Stomach (tissue), 19 donors: ENCODE results near the gene TDRD15. TPM values are rescaled to one million over a fixed set of nuclear protein-coding genes. Genes with fewer than 3 reads are reported as not detected.

ENCODE experiments used
- DNase-seq, 2 donors: peaks; one replicate each; pipeline versions ENCODE4 v3.0.0 to v3.0.0-alpha.2; 2013 to 2019
- H3K27ac ChIP-seq, 5 donors: fragments of 200-600 bp in 4 of 5; sonication (generic) in 4 of 5; one replicate each; pipeline ENCODE4 v1.5.1; 2013 to 2019; ENCODE audit warnings: mild to moderate bottlenecking in 1 of 5, moderate library complexity in 1 of 5
- H3K27me3 ChIP-seq, 3 donors: fragments of 200-600 bp; sonication (generic); one replicate each; pipeline ENCODE4 v1.5.1; 2017 to 2019; ENCODE audit warnings: mixed run types in 1 of 3
- H3K36me3 ChIP-seq, 4 donors: fragments of 200-600 bp; sonication (generic); 1 replicate in 3 of 4; 2 replicates in 1 of 4; pipeline ENCODE4 v1.5.1; 2016 to 2019
- H3K4me1 ChIP-seq, 4 donors: fragments of 200-600 bp; sonication (generic); one replicate each; pipeline ENCODE4 v1.5.1; 2016 to 2019
- H3K4me3 ChIP-seq, 4 donors: fragments of 200-600 bp; sonication (generic) in 3 of 4; one replicate each; pipeline ENCODE4 v1.5.1; 2016 to 2019; ENCODE audit warnings: mild to moderate bottlenecking in 1 of 4
- H3K9me3 ChIP-seq, 4 donors: fragments of 200-600 bp; sonication (generic); one replicate each; pipeline ENCODE4 v1.5.1; 2016 to 2019
- CTCF ChIP-seq, 7 experiments: fragments of 450-650 bp in 4 of 7; fragments of 200-600 bp in 3 of 7; sonication (generic) in 3 of 7; IDR thresholded peaks; one replicate each; pipeline ENCODE4 v1.5.1; 2016 to 2019; ENCODE audit warnings: antibody characterized with exemption in 7 of 7, control low read depth in 2 of 7, mild to moderate bottlenecking in 1 of 7
- EP300 ChIP-seq: sonication (generic); formaldehyde crosslinking; IDR thresholded peaks from one replicate; pipeline ENCODE4 v1.6.1; 2017; ENCODE audit warnings: antibody characterized with exemption
- POLR2A ChIP-seq, 4 donors: fragments of 450-650 bp; IDR thresholded peaks; one replicate each; pipeline ENCODE4 v1.6.1; 2016; ENCODE audit warnings: antibody characterized with exemption in 4 of 4, control low read depth in 2 of 4, mild to moderate bottlenecking in 1 of 4, moderate library complexity in 1 of 4
- POLR2AphosphoS5 ChIP-seq, 3 donors: sonication (generic); formaldehyde crosslinking; IDR thresholded peaks; one replicate each; pipeline ENCODE4 v1.6.1; 2016; ENCODE audit warnings: antibody characterized with exemption in 3 of 3
- WGBS, 5 donors: extraction: QIAGEN DNeasy Blood & Tissue Kit in 3 of 5; methylation state at CpG; one replicate each; pipeline versions ENCODE4 v1.1.5 to v1.1.7; 2013 to 2018; 5-methylcytosine and 5-hydroxymethylcytosine counted together
- intact Hi-C: fragments of 100-400 bp; cut with DNase I; formaldehyde crosslinking; loops from one replicate; pipeline ENCODE4 v1.15.1; 2023; ENCODE audit warnings: low total_unique reads
- long read RNA-seq, 10 donors: transcript quantifications; one replicate each; lab custom pipeline, GENCODE V29; 2026
- polyA plus RNA-seq, 3 donors: library from polyadenylated mRNA; stranded (reverse); fragments of 200-250 nt; gene quantifications; one replicate each; pipeline ENCODE4 v1.2.3, GENCODE V29; 2013
- total RNA-seq, 5 donors: library from RNA; depleted of rRNA; stranded (reverse); fragments of >200 nt; gene quantifications; one replicate each; pipeline versions ENCODE4 v1.1.0 to v1.2.3, GENCODE V29; 2014 to 2016
- donor health status: healthy with polysubstance abuse.
- donor health status: Bipolar disorder and iron deficiency.
- donor health status: healthy.

Gene TDRD15
- total RNA-seq: under 1 TPM in 1 of 5 donors, not detected in 4; under 0.01 TPM
- polyA plus RNA-seq: not detected
- long read RNA-seq, donor 1: 0 reads
- long read RNA-seq, donor 2: 0 reads
- long read RNA-seq, donor 3: 0 reads
- long read RNA-seq, donor 4: 0 reads
- long read RNA-seq, donor 5: 0 reads
- long read RNA-seq, donor 6: 0 reads
- long read RNA-seq, donor 7: 0 reads
- long read RNA-seq, donor 8: 0 reads
- long read RNA-seq, donor 9: 0 reads
- long read RNA-seq, donor 10: 0 reads

- Histone ChIP-seq H3K4me3 (no peak within 1 kb of the TSS), H3K9me3 (no peaks in the 10 kb centered on the region), H3K36me3 (no peaks in the 10 kb centered on the region), H3K27ac (no peak within 1 kb of the TSS), H3K27me3 (peaks cover 0 to 6% (median 0%) of the 10 kb centered on the region in 3 donors), H3K4me1 (no peaks in the 10 kb centered on the region)
- no peak for DNase-seq
- 90 to 94% (median 93%) methylated on average over 27 of the region's 27 CpGs for WGBS, 5 donors
- TF ChIP-seq EP300: no peak
- TF ChIP-seq POLR2AphosphoS5 (IDR thresholded peaks at IDR 0.05): no peak
- no peak for TF ChIP-seq CTCF (IDR thresholded peaks at IDR 0.05)
- TF ChIP-seq POLR2A (IDR thresholded peaks at IDR 0.05): no peak
- intact Hi-C loops: no loop called here
Measured at GRCh38 chr2:21123473-21124393, at the start of gene TDRD15. TSS of gene TDRD15 (plus strand) at chr2:21123968. CDS start at chr2:21137468, 13,500 bp downstream.

- H3K27ac ChIP-seq: no peak overlapping the region
- WGBS, 5 donors: 53 to 70% (median 57%) methylated on average over 1 of the region's 1 CpG
- H3K27me3 ChIP-seq: no peaks in the 10 kb centered on the region
- no peak for DNase-seq
- intact Hi-C loops: no loop called here
- peaks cover 0 to 16% (median 14%) of the 10 kb centered on the region in 4 donors for H3K9me3 ChIP-seq
- no peaks in the 10 kb centered on the region for H3K4me1 ChIP-seq
- no peaks in the 10 kb centered on the region for H3K36me3 ChIP-seq
- no peak overlapping the region for H3K4me3 ChIP-seq
- TF ChIP-seq POLR2AphosphoS5 (IDR thresholded peaks at IDR 0.05): no peak
- no peak for TF ChIP-seq CTCF (IDR thresholded peaks at IDR 0.05)
- TF ChIP-seq EP300: no peak
- no peak for TF ChIP-seq POLR2A (IDR thresholded peaks at IDR 0.05)
Measured at GRCh38 chr2:21078296-21078695, 45.5 kb upstream of the TDRD15 start.

GRCh38 chr2:21083482-21083881 is 40.3 kb upstream of the TDRD15 start:
- no peaks in the 10 kb centered on the region for H3K27me3 ChIP-seq
- DNase-seq: no peak
- H3K4me3 ChIP-seq: no peak overlapping the region
- no peaks in the 10 kb centered on the region for H3K4me1 ChIP-seq
- no peak for TF ChIP-seq CTCF (IDR thresholded peaks at IDR 0.05)
- no peak for TF ChIP-seq EP300
- TF ChIP-seq POLR2A (IDR thresholded peaks at IDR 0.05): no peak
- no peak for TF ChIP-seq POLR2AphosphoS5 (IDR thresholded peaks at IDR 0.05)
- no peak overlapping the region for H3K27ac ChIP-seq
- 88 to 100% (median 98%) methylated on average over 1 of the region's 1 CpG for WGBS, 5 donors
- H3K36me3 ChIP-seq: no peaks in the 10 kb centered on the region
- H3K9me3 ChIP-seq: peaks cover 0 to 13% (median 10%) of the 10 kb centered on the region in 4 donors
- intact Hi-C loops: no loop called here

- no peak for TF ChIP-seq POLR2AphosphoS5 (IDR thresholded peaks at IDR 0.05)
- no peak for TF ChIP-seq CTCF (IDR thresholded peaks at IDR 0.05)
- no peak for TF ChIP-seq POLR2A (IDR thresholded peaks at IDR 0.05)
- TF ChIP-seq EP300: no peak
- H3K27me3 ChIP-seq: no peaks in the 10 kb centered on the region
- H3K9me3 ChIP-seq: peaks cover 0 to 4% (median 3%) of the 10 kb centered on the region in 4 donors
- WGBS, 5 donors: 70 to 80% (median 75%) methylated on average over 4 of the region's 4 CpGs
- H3K27ac ChIP-seq: no peak overlapping the region
- no peaks in the 10 kb centered on the region for H3K4me1 ChIP-seq
- intact Hi-C loops: no loop called here
- DNase-seq: no peak
- no peaks in the 10 kb centered on the region for H3K36me3 ChIP-seq
- H3K4me3 ChIP-seq: no peak overlapping the region
Measured at GRCh38 chr2:21084401-21084800, 39.4 kb upstream of the TDRD15 start.
